Left forelimb (tissue), 1 donor: Measurements from ENCODE around the gene LZTS2.
A peak's percentile ranks its signal among the peaks of the same experiment; 100 is the strongest.
"Not testable (repeated sequence)": the region's sequence is repeated elsewhere in the genome, so short reads cannot be mapped to it uniquely, and the experiment has no call there.

Source experiments
- DNase-seq: peaks from one replicate; pipeline ENCODE4 v3.0.0-alpha.2; 2018; ENCODE audit warnings: low spot score

The LZTS2 gene

DNA sequence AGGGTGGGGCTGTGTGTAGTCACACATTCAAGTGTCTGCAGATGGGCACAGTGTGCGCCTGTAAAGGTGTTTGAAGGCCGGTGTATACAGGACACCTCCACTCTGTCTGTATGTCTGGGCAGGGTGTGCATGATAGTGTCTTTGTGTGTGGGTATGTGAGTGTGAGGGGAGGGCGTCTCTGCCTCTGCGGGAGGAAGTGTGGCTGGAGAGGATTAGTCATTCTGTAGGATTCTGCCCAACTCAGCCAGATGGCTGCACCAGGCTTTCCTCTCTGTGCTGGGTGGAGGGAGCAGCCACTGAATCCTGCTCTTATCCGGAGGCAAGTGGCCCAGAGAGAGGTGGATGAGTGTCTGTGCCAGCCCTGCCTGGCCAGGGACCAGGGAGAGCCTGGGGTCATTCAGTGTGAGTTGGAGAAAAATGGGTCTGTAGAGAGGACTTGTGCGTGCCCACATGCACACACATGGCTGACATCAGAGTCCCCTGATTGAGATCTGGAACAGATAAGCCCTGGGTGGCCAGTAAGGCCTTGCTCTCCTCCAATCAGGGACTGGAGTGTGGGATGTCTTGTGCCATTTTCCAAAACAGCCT is 33.1 kb downstream of the LZTS2 start:
- peak; percentile 78 for DNase-seq

DNA sequence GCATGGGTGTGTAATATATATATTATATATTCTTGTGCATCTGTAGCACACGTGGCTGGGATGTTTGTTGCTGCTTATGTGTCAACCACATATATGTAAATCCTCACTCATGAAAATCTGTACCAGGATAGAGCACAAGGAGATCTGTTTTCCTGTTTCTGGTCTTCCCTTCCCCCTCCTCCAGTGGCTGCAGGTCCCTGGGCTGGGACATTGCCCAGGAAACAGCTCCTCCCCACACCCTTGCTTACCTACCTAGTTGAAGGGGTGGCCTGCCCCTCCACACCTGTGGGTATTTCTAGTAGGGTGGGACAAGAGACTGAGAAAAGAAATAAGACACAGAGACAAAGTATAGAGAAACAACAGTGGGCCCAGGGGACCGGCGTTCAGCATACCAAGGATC is 33.7 kb downstream of the LZTS2 start:
- no peak for DNase-seq

DNA sequence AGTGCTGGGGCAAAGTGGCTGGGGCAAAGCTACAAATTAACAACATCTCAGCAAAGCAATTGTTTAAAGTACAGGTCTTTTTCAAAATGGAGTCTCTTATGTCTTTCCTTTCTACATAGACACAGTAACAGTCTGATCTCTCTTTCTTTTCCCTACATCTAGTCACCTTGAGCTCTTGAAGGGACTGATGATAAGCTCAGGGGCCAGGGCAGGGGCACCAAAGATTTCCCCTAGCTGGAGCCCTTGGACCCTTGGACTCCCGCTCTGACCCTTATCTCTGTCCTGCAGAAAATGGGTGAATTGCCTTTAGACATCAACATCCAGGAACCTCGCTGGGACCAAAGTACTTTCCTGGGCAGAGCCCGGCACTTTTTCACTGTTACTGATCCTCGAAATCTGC is 34.8 kb downstream of the LZTS2 start:
- DNase-seq, result not testable (repeated sequence)

DNA sequence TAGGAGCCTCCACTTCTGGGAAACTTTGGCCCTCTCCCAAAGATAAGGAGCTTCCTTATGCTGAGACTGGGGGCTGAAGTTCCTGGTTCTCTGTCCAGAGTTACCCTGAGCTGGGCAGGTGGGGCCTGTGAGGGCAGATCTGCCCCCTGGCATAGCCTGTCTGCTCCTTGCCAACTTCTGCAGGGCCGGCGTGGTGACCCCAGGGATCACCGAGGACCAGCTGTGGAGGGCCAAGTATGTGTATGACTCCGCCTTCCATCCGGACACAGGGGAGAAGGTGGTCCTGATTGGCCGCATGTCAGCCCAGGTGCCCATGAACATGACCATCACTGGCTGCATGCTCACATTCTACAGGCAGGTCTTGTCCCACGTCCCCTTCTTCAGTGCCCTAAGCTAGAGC is 35.7 kb downstream of the LZTS2 start:
- DNase-seq, result no peak

DNA sequence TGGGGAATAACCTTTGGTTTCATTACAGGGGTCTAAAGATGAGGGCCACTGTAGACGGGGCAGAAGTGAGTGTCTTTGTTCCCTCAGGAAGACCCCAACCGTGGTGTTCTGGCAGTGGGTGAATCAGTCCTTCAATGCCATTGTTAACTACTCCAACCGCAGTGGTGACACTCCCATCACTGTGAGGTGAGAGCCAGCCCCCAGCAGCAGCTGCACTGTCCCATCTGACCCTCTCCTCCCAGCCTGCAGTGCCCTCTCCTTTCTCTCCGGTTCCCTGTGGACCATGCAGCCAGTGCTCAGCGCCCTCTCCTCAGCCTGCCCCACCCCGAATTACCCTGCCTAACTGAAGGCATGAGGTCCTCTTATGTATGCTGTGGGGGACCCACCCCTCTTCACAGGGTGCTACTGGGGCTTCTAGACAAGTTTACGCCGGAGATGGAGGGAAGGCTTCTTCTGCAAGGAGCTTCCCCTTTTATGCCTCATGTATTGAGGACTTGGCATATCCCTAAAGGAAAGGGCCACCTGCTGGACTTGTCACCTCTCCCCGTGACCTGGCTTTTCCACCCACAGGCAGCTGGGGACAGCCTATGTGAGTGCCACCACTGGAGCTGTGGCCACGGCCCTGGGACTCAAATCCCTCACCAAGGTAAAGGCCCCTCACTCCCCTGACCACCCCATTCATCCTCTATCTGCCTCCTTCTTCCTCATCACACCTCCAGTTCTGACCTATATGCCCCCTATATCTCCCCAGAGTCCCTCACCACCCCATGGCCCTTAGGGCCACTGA is 36.5 kb downstream of the LZTS2 start:
- no peak for DNase-seq

DNA sequence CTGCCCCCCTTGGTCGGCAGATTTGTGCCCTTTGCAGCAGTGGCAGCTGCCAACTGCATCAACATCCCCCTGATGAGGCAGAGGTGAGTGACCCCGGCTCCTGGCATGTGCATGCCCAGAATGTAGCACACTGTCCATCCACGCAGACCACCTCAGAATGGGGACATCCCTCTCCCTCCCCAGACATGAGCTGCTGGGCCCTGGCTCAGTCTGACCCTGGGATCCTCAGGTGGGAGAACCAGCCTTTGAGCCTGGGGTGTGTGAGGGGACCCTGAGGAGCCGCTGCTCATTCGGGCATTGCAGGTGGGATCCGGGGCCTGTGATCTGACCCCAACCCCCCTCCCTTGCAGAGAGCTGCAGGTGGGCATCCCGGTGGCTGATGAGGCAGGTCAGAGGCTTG is 37.1 kb downstream of the LZTS2 start:
- no peak for DNase-seq

DNA sequence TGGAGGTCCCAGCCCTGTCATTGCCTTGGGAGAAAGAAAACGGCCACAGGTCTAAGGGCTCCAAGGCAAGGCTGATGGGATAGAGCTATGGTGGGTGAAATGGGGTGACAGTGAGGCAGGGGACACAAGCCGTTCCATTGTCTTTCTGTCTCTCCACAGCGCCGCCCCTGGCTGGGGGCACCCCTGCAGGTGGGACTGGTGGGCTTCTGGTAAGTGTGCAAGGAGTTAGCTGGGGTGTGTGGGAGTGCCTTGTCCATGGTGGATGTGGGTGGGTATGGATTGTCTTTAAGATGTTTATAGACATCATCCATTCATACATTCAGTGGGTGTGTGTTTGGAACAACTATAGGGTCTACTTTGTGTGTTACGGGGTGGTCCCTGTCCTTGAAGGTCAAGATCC is 38.9 kb downstream of the LZTS2 start:
- DNase-seq, result no peak

DNA sequence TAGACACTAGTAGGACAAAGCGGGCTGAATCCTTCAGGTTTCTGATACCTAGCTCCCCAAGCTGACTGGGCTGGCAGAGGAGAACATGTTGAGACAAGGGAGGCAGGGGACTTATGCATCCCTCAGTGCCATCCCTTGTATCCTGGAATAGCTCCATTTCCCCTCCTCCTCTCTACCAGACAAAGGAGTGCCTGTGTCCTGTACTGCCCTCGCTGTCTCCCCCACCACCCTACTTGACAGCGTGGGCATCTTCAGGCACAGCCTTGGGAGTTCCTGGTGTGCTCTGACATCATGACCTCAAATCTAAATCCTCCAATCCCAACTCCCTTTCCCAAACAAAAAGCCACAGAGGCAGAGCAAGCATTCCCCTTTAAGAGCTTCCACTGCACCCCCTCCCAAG is 40.5 kb downstream of the LZTS2 start:
- DNase-seq, result no peak

DNA sequence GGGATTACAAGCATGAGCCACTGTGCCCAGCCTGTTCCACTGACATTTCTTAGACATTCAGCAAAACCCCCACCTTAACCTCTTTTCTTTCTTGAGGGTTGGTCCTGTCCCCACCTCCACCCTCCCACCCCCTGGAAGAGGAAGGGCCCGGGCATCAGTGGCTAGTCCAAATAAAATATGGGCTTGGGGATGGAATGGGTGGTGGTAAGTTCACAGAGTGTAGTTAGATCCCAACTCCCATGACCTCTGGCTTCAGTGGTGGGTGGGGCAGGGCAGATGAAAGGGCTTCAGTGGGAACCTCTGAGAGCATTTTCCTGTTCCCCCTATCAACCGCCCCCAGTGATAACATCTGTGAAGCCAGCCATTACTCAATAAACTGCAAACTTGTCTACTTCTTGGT is 41.2 kb downstream of the LZTS2 start:
- DNase-seq, result no peak

DNA sequence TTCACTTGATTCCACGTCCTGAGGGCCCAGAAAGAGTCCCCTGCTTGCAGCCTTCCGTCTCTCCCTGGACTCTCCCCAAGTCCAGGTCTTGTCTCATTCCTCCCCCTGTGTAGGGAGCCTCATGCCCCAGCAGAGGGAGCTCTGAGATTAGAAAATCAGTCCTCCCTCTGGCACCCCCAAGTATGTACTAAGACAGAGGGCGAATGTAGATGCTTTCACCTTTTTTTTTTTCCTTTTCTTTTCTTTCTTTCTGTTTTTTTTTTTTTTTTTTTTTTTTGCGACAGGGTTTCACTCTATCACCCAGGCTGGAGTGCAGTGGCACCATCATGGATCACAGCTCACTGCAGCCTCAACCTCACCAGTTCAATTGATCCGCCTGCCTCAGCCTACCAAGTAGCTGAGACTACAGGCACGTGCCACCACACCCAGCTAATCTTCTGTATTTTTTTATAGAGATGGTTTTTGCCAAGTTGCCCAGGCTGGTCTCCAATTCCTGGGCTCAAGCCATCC is 41.7 kb downstream of the LZTS2 start:
- peak; percentile 82 for DNase-seq

DNA sequence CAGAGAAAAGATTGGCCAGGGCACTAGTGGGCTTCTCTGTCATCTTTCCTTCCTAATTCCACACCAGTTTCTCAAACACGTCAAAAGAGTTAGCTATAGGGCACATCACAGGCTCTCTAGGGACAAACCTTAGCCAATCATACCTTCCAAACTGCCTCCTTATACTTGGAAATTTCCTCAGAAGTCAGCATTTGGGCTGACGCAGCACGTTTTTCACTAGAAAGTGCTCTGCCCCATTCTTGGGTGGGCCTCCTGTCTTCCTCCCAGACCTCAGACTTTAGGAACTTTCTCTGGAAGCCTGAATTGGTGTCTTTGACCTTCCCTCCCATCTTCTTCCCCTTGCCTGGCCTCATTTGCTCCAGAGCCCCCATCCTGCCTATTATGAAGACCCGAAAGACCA is 42.5 kb downstream of the LZTS2 start:
- no peak for DNase-seq

DNA sequence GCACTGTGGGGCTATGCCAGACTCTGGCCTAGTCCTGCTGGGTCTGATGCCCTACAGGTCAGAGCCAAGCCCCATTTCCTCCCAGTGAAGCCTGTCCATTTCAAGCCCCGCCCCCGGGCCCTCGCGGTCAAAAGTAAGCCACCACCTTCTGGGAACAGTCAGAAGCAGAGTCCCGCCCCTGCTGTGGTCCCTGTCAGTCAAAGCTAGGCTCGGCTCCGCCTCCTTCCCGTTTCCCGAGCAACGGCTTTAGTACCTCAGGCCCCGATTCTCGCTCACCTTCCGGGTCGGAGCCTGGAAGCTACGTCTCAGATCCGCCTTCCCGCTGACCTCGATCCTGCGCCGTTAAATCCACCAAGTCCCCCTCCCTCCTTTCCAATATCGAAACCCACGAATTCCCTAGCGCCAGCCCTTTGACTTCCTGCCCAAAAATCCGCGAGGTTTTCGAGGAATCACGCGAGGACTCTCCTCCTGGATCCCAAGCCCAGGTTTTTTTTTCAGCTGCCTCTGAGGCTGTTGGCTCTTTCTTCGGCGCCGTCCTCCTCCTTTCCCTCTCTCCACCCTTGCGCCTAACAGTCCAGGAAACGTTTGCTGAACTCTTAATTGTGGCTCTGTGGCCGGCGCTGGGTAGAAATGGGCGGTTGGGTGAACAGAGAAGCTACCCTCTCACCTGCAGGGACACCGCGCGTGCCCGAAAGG is 43.2 kb downstream of the LZTS2 start:
- peak; percentile 92 for DNase-seq

DNA sequence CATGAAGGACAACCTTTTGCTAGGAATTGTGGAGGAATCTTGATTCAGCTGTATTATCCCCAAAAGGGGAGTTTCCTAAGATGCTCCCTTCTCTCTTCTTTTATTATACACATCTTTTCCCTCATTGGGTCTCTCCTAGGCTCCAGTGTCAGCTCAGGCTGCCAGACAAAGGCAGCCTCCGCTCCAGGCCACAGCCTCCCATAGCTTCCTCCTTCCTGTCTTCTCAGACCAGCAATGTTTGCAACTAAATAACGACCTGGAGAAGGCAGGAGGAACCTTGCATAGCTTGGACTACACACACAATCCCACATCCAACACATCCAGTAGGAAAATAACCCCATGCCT is 43.7 kb downstream of the LZTS2 start:
- no peak for DNase-seq

DNA sequence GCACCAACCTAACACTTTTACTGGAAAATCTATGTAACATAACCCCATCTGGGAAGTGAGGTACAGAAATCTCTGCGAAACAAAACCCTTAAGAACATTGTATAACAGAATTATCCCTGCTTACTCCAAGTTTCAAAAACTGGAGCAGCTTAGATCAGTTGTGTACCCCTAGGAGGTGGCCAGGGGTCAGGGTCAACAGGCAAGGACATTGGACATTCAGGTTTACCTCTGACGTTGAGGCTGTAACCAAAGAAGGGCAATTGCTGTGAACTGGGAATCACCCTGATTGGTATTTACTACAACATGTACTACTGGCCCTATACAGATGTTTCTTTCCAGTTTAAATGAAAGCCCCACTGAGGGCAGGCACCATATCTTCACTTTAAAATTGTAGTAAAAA is 44.5 kb downstream of the LZTS2 start:
- no peak for DNase-seq

DNA sequence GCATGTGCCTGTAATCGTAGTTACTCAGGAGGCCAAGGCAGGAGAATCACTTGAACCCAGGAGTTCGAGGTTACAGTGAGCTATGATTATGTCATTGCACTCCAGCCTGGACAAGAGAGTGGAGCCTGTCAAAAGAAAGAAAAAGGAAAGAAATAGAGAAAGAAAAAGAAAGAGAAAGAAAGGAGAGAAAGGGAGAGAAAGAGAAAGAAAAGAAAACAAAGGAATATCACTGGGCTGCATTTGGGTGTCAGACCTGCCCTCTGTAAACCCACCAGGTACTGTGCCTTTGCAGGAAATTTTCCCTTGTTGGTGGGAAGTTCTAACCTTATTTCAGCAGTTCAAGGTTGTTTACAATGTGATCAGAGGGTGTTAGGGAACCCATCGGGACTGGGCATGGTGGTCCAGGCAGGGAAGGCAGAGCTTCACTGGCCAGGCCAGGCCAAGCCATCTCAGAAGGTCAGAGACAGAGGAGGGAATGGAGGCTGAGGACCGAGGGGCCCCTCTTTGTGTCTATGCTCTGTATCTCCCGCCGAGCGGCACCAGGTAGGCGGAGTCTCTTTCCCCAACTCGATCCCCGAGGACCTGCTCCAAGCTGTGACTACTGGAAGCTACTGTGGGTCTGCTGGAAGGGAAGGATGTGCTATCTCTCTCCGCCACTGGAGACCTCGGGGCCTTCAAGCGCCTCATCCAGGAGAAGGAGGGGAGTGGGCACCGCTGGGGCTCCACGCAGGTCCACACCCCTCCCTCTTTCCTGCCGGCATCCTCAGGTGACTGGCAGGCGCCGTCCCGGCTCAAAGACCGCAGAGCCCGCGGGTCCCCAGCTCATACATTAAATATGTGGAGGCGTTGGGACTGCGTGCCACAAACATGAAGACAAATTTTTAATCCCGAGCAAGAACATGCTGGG is 47.0 kb downstream of the LZTS2 start:
- DNase-seq, result no peak

DNA sequence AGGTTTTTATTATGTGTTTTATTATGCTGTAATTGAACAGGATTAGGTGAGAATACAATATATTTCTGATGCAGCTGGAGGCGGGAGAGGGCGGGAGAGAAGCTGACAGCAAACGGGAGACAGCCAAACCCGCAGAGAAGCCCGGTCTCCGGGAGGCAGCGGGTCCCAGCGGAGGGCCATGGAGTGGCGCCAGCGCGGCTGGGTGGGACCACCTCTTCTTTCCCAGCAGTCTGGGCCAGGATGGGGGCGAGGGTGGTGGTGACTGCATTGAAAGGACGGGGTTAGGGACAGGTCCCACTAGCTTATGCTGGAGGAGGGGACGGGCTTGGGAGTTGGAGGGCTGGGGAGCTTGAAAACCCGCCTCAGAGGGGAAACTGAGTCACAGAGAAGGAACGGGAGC is 47.7 kb downstream of the LZTS2 start:
- no peak for DNase-seq

DNA sequence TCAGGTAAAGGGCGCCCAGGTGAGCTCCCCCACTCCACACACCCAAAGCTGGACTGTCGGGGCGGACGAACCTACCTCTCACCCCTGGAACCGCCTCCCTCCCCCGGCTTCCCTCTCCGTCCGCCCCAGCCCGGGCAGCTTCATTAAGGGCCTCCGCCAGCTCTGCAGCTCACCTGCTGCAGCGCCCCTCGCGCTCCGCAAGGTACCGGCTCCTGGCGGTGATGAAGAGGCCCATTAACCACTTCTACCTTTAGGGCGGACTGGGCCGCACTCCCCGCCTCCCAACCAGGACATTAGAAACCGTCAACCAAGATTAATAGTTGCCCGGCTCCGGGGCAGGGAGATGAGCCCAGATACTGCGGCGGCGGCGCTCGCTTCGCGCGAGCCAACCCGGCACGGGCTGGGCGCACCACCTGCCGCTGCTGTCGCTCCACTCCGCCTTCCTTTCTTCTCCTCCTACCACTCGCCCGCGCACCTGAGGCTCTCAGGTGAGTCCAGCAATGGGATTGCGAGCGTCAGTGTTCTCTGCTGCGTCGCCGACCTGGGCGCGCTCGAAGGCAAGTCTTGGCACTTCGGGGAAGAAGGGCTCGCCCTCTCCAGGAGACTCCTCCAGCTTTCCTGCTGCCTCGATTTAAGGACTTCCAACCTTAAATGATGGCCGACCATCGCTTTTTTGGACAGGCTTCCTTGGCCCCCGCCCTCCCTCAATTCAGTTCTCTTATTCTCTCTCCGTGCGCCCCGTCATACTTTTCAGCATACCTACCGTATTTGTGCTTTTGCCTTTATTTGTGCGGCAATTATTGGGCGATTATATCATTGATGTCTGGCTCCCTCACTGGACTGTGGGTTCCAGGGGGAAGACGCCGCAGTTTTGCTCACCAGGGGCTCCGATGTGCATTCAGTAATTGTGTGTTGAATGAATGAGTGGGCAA is 48.6 kb downstream of the LZTS2 start:
- no peak for DNase-seq

DNA sequence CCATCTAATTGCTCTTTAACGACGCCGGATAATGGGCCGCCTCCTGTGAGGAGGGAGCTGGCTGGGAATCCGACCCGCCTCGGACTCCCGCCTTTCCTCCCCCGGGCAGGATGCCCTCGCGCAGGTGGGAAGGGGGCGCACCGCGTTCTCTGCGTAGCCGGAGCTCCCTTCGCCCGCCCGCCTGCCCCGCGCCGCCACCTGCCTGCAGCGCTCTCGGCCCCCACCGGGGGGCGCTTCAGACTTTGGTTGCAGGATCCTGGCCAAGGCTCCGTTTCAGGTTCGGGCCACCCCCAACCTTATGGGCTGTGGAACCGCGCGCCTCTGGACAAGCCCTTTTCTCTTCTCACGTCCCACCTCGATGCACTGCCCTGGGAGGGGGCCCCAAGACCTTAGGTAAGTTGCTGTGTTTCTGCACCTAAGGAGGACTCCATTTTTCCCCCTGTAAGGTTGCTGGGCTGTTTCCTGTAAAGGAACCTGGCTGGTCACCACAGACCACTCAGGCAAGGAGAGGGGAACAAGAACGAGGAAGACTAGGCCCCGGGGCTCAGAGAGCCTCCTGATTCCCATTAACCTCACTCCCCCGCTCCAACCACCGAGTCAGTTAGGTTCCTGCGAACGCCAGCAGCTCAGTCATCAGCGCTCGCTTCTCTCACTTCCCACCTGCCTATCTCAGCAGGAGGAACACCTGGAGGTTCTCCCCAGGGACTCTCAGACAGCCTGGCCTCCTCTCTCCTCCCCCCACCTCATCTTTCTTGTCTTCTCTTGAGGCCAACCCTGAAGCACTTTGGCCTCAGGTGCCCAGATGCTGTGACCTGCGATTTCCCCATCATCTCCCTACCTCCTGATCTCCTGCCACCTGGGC is 50.8 kb downstream of the LZTS2 start:
- DNase-seq, result no peak

DNA sequence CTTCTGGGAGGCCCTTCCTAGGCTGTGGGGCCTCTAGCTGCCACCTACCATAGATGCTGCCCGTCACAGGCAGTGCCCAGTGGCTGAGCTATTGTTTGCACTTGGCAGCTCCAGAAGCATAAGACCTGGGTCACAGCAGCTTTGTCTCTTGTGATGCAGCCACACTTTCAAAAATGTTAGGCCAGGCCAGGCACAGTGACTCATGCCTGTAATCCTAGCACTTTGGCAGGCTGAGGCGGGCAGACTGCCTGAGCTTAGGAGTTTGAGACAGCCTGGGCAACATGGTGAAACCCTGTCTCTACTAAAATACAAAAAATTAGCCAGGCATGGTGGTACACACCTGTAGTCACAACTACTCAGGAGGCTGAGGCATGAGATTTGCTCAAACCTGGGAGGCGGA is 52.7 kb downstream of the LZTS2 start:
- DNase-seq, result no peak

DNA sequence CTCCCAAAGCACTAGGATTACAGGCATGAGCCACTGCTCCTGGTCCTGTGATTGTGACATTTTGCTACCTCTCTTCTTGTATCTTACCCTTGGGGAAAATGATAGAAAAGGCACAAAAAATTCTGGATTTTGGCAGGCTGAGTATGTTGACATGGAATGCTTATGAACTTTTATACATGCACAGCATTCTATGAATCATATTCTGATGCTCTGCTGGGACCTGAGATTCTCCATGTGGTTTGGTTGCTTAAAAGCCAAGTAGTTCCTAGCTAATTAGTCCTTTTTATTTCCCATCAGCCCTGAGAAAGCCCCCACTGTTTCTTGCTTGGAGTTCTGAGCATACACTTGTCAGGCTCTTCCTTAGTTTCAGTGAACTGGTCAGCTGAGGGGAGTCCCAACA is 53.9 kb downstream of the LZTS2 start:
- no peak for DNase-seq
